ENCODE data around the gene ANKRD24. TPM values are rescaled to one million over a fixed set of nuclear protein-coding genes. Genes with fewer than 3 reads are reported as not detected.
"Not testable (repeated sequence)": the region's sequence is repeated elsewhere in the genome, so short reads cannot be mapped to it uniquely, and the experiment has no call there.

ANKRD24 gene
- polyA plus RNA-seq, 1 donor from 2014 or later, result 2.8 TPM

- H3K4me3 ChIP-seq (ENCODE audit: low read length); H3F3A ChIP-seq (ENCODE audit: insufficient read depth, low read length, poor library complexity, severe bottlenecking); H3K9ac ChIP-seq (ENCODE audit: low read length); H3K27me3 ChIP-seq (ENCODE audit: insufficient read depth, low read depth, low read length); H3K36me3 ChIP-seq (ENCODE audit: insufficient read depth, low read length); H3K27ac ChIP-seq (ENCODE audit: low read length); H3K79me2 ChIP-seq (replicated peaks; ENCODE audit: insufficient read depth, low read length); H3K9me2 ChIP-seq (ENCODE audit: insufficient read depth, low read length); H4K20me1 ChIP-seq (ENCODE audit: insufficient read depth); H3K9me3 ChIP-seq (ENCODE audit: low read length); H3K4me2 ChIP-seq (ENCODE audit: low read length); H2AFZ ChIP-seq (ENCODE audit: low read depth, low read length): not testable (repeated sequence)
Observed at GRCh38 chr19:4231521-4231920, 49.0 kb downstream of the ANKRD24 start.

GRCh38 chr19:4232139-4232538, 49.6 kb downstream of the ANKRD24 start:
- H3K79me2 ChIP-seq (replicated peaks; ENCODE audit: insufficient read depth, low read length); H3K27me3 ChIP-seq (ENCODE audit: insufficient read depth, low read depth, low read length); H3K4me3 ChIP-seq (ENCODE audit: low read length); H4K20me1 ChIP-seq (ENCODE audit: insufficient read depth); H3K27ac ChIP-seq (ENCODE audit: low read length); H3K4me2 ChIP-seq (ENCODE audit: low read length); H2AFZ ChIP-seq (ENCODE audit: low read depth, low read length); H3K9ac ChIP-seq (ENCODE audit: low read length); H3K9me3 ChIP-seq (ENCODE audit: low read length); H3K36me3 ChIP-seq (ENCODE audit: insufficient read depth, low read length); H3K9me2 ChIP-seq (ENCODE audit: insufficient read depth, low read length); H3F3A ChIP-seq (ENCODE audit: insufficient read depth, low read length, poor library complexity, severe bottlenecking): not testable (repeated sequence)

- TF ChIP-seq EP300 (conservative IDR thresholded peaks at IDR 0.05; ENCODE audit: poor library complexity, severe bottlenecking), result no peak
- TF ChIP-seq POLR2AphosphoS5 (IDR thresholded peaks at IDR 0.05), result no peak
- no peak for TF ChIP-seq EZH2 (IDR thresholded peaks at IDR 0.05; ENCODE audit: borderline replicate concordance, insufficient read depth, low read length, poor library complexity, severe bottlenecking)
- TF ChIP-seq RAD21 (conservative IDR thresholded peaks at IDR 0.05), result no peak
- no peak for TF ChIP-seq MXI1 (conservative IDR thresholded peaks at IDR 0.05; ENCODE audit: poor library complexity, severe bottlenecking)
- TF ChIP-seq TAF1 (IDR thresholded peaks at IDR 0.05; ENCODE audit: low read depth), result no peak
- no peak for TF ChIP-seq CTCF (IDR thresholded peaks at IDR 0.05; ENCODE audit: poor library complexity, severe bottlenecking)
- no peak for TF ChIP-seq SMC3 (conservative IDR thresholded peaks at IDR 0.05; ENCODE audit: poor library complexity)
- TF ChIP-seq REST (IDR thresholded peaks at IDR 0.05; ENCODE audit: borderline replicate concordance), result no peak
- H4K20me1 ChIP-seq (ENCODE audit: insufficient read depth), result no peaks in the 10 kb centered on the region
Observed at GRCh38 chr19:4232614-4233281, 50.3 kb downstream of the ANKRD24 start.

More at GRCh38 chr19:4232614-4233281, 50.3 kb downstream of the ANKRD24 start:
- Histone ChIP-seq H3K9me2 (ENCODE audit: insufficient read depth, low read length) (no peaks in the 10 kb centered on the region), H3K27ac (ENCODE audit: low read length) (no peak overlapping the region), H3K4me3 (ENCODE audit: low read length) (no peak overlapping the region), H3K36me3 (ENCODE audit: insufficient read depth, low read length) (no peaks in the 10 kb centered on the region), H3K79me2 (replicated peaks; ENCODE audit: insufficient read depth, low read length) (no peaks in the 10 kb centered on the region), H3K9ac (ENCODE audit: low read length) (no peak overlapping the region), H3F3A (ENCODE audit: insufficient read depth, low read length, poor library complexity, severe bottlenecking) (no peaks in the 10 kb centered on the region), H3K27me3 (ENCODE audit: insufficient read depth, low read depth, low read length) (no peaks in the 10 kb centered on the region), H3K9me3 (ENCODE audit: low read length) (no peaks in the 10 kb centered on the region), H2AFZ (ENCODE audit: low read depth, low read length) (no peak overlapping the region), H3K4me2 (ENCODE audit: low read length) (no peak overlapping the region)
